ENCODE data around the gene SLC35E4.

- TF ChIP-seq CTCF (IDR thresholded peaks at IDR 0.05), result no peak
- no peak for TF ChIP-seq POLR2A (IDR thresholded peaks at IDR 0.05)
Observed at GRCh38 chr22:30612789-30613188, 22.8 kb upstream of the SLC35E4 start.
